Hepatocyte (in vitro differentiated cells): ENCODE data around the gene DNAH6. TPM values are rescaled to one million over a fixed set of nuclear protein-coding genes. Genes with fewer than 3 reads are reported as not detected.

Experiments
- DNase-seq: peaks from one replicate; pipeline ENCODE4 v3.0.0-alpha.2; 2016; ENCODE audit warnings: low spot score
- H2AFZ ChIP-seq: fragments of 200-600 bp; sonication (generic); 2 replicates; pipeline ENCODE4 v1.6.0; 2016; ENCODE audit warnings: antibody characterized with exemption, mild to moderate bottlenecking
- H3K27ac ChIP-seq: fragments of 200-600 bp; sonication (generic); 2 replicates; pipeline ENCODE4 v1.5.1; 2016; ENCODE audit warnings: mild to moderate bottlenecking
- H3K27me3 ChIP-seq: fragments of 200-600 bp; sonication (generic); 2 replicates; pipeline ENCODE4 v1.6.1; 2016
- H3K36me3 ChIP-seq: fragments of 200-600 bp; sonication (generic); replicated peaks from 2 replicates; pipeline ENCODE4 v1.5.1; 2016; ENCODE audit warnings: low read depth; ENCODE audit not compliant: insufficient read depth
- H3K4me1 ChIP-seq: fragments of 200-600 bp; sonication (generic); 2 replicates; pipeline ENCODE4 v1.5.1; 2016; ENCODE audit warnings: mild to moderate bottlenecking, moderate library complexity; ENCODE audit not compliant: insufficient read depth
- H3K4me2 ChIP-seq: fragments of 200-600 bp; sonication (generic); 2 replicates; pipeline ENCODE4 v1.6.0; 2016
- H3K4me3 ChIP-seq: fragments of 200-600 bp; sonication (generic); 2 replicates; pipeline ENCODE4 v1.5.1; 2016; ENCODE audit warnings: mild to moderate bottlenecking
- H3K79me2 ChIP-seq: fragments of 200-600 bp; sonication (generic); 2 replicates; pipeline ENCODE4 v1.6.0; 2017; ENCODE audit warnings: mild to moderate bottlenecking
- H3K9me2 ChIP-seq: fragments of 200-600 bp; sonication (generic); replicated peaks from 2 replicates; pipeline ENCODE4 v1.6.0; 2017; ENCODE audit warnings: mild to moderate bottlenecking; ENCODE audit not compliant: insufficient read depth
- H3K9me3 ChIP-seq: fragments of 200-600 bp; sonication (generic); 2 replicates; pipeline ENCODE4 v1.5.1; 2016; ENCODE audit warnings: low read depth, mild to moderate bottlenecking
- H4K20me1 ChIP-seq: fragments of 200-600 bp; sonication (generic); 2 replicates; pipeline ENCODE4 v1.6.0; 2016; ENCODE audit warnings: mild to moderate bottlenecking; ENCODE audit not compliant: insufficient read depth, poor library complexity, severe bottlenecking
- CTCF ChIP-seq: fragments of 200-600 bp; sonication (generic); IDR thresholded peaks from 2 replicates; pipeline ENCODE4 v1.5.1; 2016; ENCODE audit warnings: antibody characterized with exemption, mild to moderate bottlenecking; ENCODE audit not compliant: poor library complexity
- EZH2 ChIP-seq: fragments of 200-600 bp; sonication (generic); IDR thresholded peaks from 2 replicates; pipeline ENCODE4 v1.6.1; 2016; ENCODE audit warnings: antibody characterized with exemption, mild to moderate bottlenecking, borderline replicate concordance
- EZH2phosphoT487 ChIP-seq: fragments of 200-600 bp; sonication (generic); IDR thresholded peaks from one replicate; pipeline ENCODE4 v1.6.1; 2018; ENCODE audit warnings: antibody characterized with exemption, mild to moderate bottlenecking, low read depth, moderate library complexity; ENCODE audit not compliant: unreplicated experiment, severe bottlenecking
- WGBS: methylation state at CpG from one replicate; pipeline ENCODE4 v1.1.6; 2016; ENCODE audit warnings: low lambda C conversion rate; ENCODE audit errors: missing lambda C conversion rate; 5-methylcytosine and 5-hydroxymethylcytosine counted together
- polyA plus RNA-seq: library from polyadenylated mRNA; unstranded; fragments of >200 nt; fragmentation: Nextera tagmentation; extraction: Ambion mirVana; gene quantifications from 2 replicates; pipeline ENCODE4 v1.2.1, GENCODE V29; 2016
- total RNA-seq: library from RNA; depleted of rRNA; stranded (reverse); fragments of >200 nt; gene quantifications from 2 replicates; pipeline ENCODE4 v1.2.3, GENCODE V29; 2014

The DNAH6 gene
- total and polyA plus RNA-seq, 2 experiments from 2014 or later = 1.0 to 1.2 TPM

GRCh38 chr2:84556190-84556589, 39.9 kb downstream of the DNAH6 start:
- no peaks in the 10 kb centered on the region for H3K9me3 ChIP-seq
- no peaks in the 10 kb centered on the region for H3K27me3 ChIP-seq
- TF ChIP-seq EZH2phosphoT487 (no peak), EZH2 (no peak), CTCF (no peak)
- no peak overlapping the region for H2AFZ ChIP-seq
- no peaks in the 10 kb centered on the region for H3K36me3 ChIP-seq
- H3K4me2 ChIP-seq = no peak overlapping the region
- H3K4me1 ChIP-seq = no peaks in the 10 kb centered on the region
- H4K20me1 ChIP-seq = no peaks in the 10 kb centered on the region
- H3K27ac ChIP-seq = no peak overlapping the region
- DNase-seq = no peak
- H3K4me3 ChIP-seq = no peak overlapping the region
- WGBS = 91% methylated on average over 3 of the region's 3 CpGs
- H3K9me2 ChIP-seq = no peaks in the 10 kb centered on the region
- H3K79me2 ChIP-seq = no peaks in the 10 kb centered on the region

GRCh38 chr2:84559838-84560237, 43.5 kb downstream of the DNAH6 start:
- Histone ChIP-seq H3K4me3 (no peak overlapping the region), H3K4me2 (no peak overlapping the region), H3K9me3 (no peaks in the 10 kb centered on the region), H3K4me1 (no peaks in the 10 kb centered on the region), H3K36me3 (no peaks in the 10 kb centered on the region), H2AFZ (no peak overlapping the region), H3K9me2 (no peaks in the 10 kb centered on the region), H3K27me3 (no peaks in the 10 kb centered on the region), H3K27ac (no peak overlapping the region), H4K20me1 (no peaks in the 10 kb centered on the region), H3K79me2 (no peaks in the 10 kb centered on the region)
- no peak for DNase-seq
- TF ChIP-seq EZH2 = no peak
- TF ChIP-seq EZH2phosphoT487 = no peak
- no peak for TF ChIP-seq CTCF

- no peaks in the 10 kb centered on the region for H3K36me3 ChIP-seq
- no peak overlapping the region for H2AFZ ChIP-seq
- WGBS = 61% methylated on average over 3 of the region's 3 CpGs
- H3K9me3 ChIP-seq = no peaks in the 10 kb centered on the region
- no peaks in the 10 kb centered on the region for H3K9me2 ChIP-seq
- H3K27ac ChIP-seq = no peak overlapping the region
- H3K27me3 ChIP-seq = no peaks in the 10 kb centered on the region
- no peaks in the 10 kb centered on the region for H4K20me1 ChIP-seq
- H3K79me2 ChIP-seq = no peaks in the 10 kb centered on the region
- no peak overlapping the region for H3K4me2 ChIP-seq
- H3K4me3 ChIP-seq = no peak overlapping the region
- DNase-seq = no peak
- no peaks in the 10 kb centered on the region for H3K4me1 ChIP-seq
- TF ChIP-seq CTCF (no peak), EZH2 (no peak), EZH2phosphoT487 (no peak)
Measured at GRCh38 chr2:84579661-84580060, 63.4 kb downstream of the DNAH6 start.

- no peak overlapping the region for H3K4me3 ChIP-seq
- no peaks in the 10 kb centered on the region for H3K9me3 ChIP-seq
- no peak overlapping the region for H2AFZ ChIP-seq
- no peak overlapping the region for H3K4me2 ChIP-seq
- no peaks in the 10 kb centered on the region for H4K20me1 ChIP-seq
- no peaks in the 10 kb centered on the region for H3K9me2 ChIP-seq
- no peaks in the 10 kb centered on the region for H3K79me2 ChIP-seq
- 93% methylated on average over 4 of the region's 4 CpGs for WGBS
- no peaks in the 10 kb centered on the region for H3K36me3 ChIP-seq
- TF ChIP-seq EZH2phosphoT487 (no peak), EZH2 (no peak), CTCF (no peak)
- H3K27ac ChIP-seq = no peak overlapping the region
- no peaks in the 10 kb centered on the region for H3K27me3 ChIP-seq
- no peak for DNase-seq
- no peaks in the 10 kb centered on the region for H3K4me1 ChIP-seq
Measured at GRCh38 chr2:84603911-84604310, 87.6 kb downstream of the DNAH6 start.
